ENCODE data around the gene MROH7.

DNA sequence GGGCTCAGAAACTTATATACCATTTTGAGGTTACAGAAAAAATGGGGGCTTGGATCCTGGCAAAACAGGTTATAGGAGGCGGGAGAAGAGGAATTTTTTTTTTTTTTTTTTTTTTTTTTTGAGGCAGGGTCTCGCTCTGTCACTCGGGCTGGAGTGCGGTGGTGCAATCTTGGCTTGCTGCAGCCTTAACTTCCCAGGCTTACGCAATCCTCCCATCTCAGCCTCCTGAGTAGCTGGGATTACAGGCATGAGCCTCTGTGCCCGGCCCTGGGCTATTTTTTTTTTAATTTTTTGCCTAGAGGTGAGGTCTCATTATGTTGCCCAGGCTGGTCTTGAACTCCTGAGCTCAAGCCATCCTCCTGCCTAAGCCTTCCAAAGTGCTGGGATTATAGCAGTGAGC lies 24.7 kb downstream of the MROH7 start:
- TF ChIP-seq CTCF (IDR thresholded peaks at IDR 0.05) (no peak), EZH2phosphoT487 (IDR thresholded peaks at IDR 0.05) (no peak), EZH2 (IDR thresholded peaks at IDR 0.05) (no peak)

Data from neural progenitor cell (in vitro differentiated cells).